SK-N-SH treated with all-trans-retinoic acid at 6 μM for 48 hours (cell line): ENCODE results near the gene CENPP.

ENCODE experiments used
- ATAC-seq: fragments of 200-7000 bp; cut with Tn5 transposase; 3 replicates; pipeline ENCODE4 v1.9.1; 2020; ENCODE audit warnings: mild to moderate bottlenecking, moderate library complexity
- ARNTL ChIP-seq: fragments of 450-650 bp; formaldehyde crosslinking; IDR thresholded peaks from 2 replicates; pipeline ENCODE4 v1.5.0; 2020; ENCODE audit warnings: low read depth, mild to moderate bottlenecking, moderate library complexity, borderline replicate concordance
- BACH2 ChIP-seq: fragments of 250-450 bp; sonication (Bioruptor Pico); IDR thresholded peaks from 2 replicates; pipeline ENCODE4 v1.9.0; 2021; ENCODE audit warnings: mild to moderate bottlenecking, borderline replicate concordance
- CSDC2 ChIP-seq: fragments of 250-450 bp; sonication (Bioruptor Pico); IDR thresholded peaks from 2 replicates; pipeline ENCODE4 v1.5.0; 2020; ENCODE audit warnings: mild to moderate bottlenecking, moderate library complexity
- ESRRG ChIP-seq: fragments of 250-450 bp; sonication (Bioruptor Pico); IDR thresholded peaks from 2 replicates; pipeline ENCODE4 v1.6.1; 2021; ENCODE audit warnings: mild to moderate bottlenecking
- GLIS3 ChIP-seq: fragments of 250-450 bp; sonication (Bioruptor Pico); IDR thresholded peaks from 2 replicates; pipeline ENCODE4 v1.5.0; 2020; ENCODE audit warnings: mild to moderate bottlenecking, moderate library complexity
- ISL1 ChIP-seq: fragments of 250-450 bp; sonication (Bioruptor Pico); IDR thresholded peaks from 2 replicates; pipeline ENCODE4 v2.1.2; 2022; ENCODE audit warnings: mild to moderate bottlenecking, moderate library complexity
- OSR1 ChIP-seq: fragments of 250-450 bp; sonication (Bioruptor Pico); IDR thresholded peaks from 2 replicates; pipeline ENCODE4 v1.8.0; 2022; ENCODE audit warnings: moderate library complexity, mild to moderate bottlenecking, inconsistent platforms
- PPARA ChIP-seq: fragments of 250-450 bp; sonication (Bioruptor Pico); IDR thresholded peaks from 2 replicates; pipeline ENCODE4 v1.5.0; 2020; ENCODE audit warnings: mild to moderate bottlenecking, borderline replicate concordance
- TCF4 ChIP-seq: fragments of 250-450 bp; sonication (Bioruptor Pico); IDR thresholded peaks from 2 replicates; pipeline ENCODE4 v1.8.0; 2021; ENCODE audit warnings: mild to moderate bottlenecking, moderate library complexity, borderline replicate concordance
- TOX ChIP-seq: fragments of 250-450 bp; sonication (Bioruptor Pico); IDR thresholded peaks from 2 replicates; pipeline ENCODE4 v1.8.0; 2021; ENCODE audit warnings: mild to moderate bottlenecking, moderate library complexity, borderline replicate concordance
- ZC3H10 ChIP-seq: fragments of 250-450 bp; sonication (Bioruptor Pico); IDR thresholded peaks from 2 replicates; pipeline ENCODE4 v1.5.1; 2021; ENCODE audit warnings: mild to moderate bottlenecking, moderate library complexity
- ZFP3 ChIP-seq: fragments of 250-450 bp; sonication (Bioruptor Pico); IDR thresholded peaks from 2 replicates; pipeline ENCODE4 v1.5.0; 2020; ENCODE audit warnings: mild to moderate bottlenecking, moderate library complexity
- ZFP30 ChIP-seq: fragments of 450-650 bp; formaldehyde crosslinking; IDR thresholded peaks from 2 replicates; pipeline ENCODE4 v1.5.0; 2022; ENCODE audit warnings: mild to moderate bottlenecking, moderate library complexity
- ZNF565 ChIP-seq: fragments of 450-650 bp; formaldehyde crosslinking; conservative IDR thresholded peaks from 2 replicates; pipeline ENCODE4 v1.5.0; 2020; ENCODE audit warnings: low read depth, mild to moderate bottlenecking, moderate library complexity
- ZNF8 ChIP-seq: fragments of 450-650 bp; formaldehyde crosslinking; IDR thresholded peaks from 2 replicates; pipeline ENCODE4 v1.5.0; 2020; ENCODE audit warnings: mild to moderate bottlenecking, moderate library complexity
- TF ChIP-seq, protein P1 (sequence below): fragments of 250-450 bp; sonication (Bioruptor Pico); IDR thresholded peaks from 2 replicates; pipeline ENCODE4 v1.8.0; 2020; ENCODE audit warnings: mild to moderate bottlenecking, moderate library complexity, borderline replicate concordance
- TF ChIP-seq, protein P2 (sequence below): fragments of 250-450 bp; sonication (Bioruptor Pico); IDR thresholded peaks from 2 replicates; pipeline ENCODE4 v1.5.0; 2020; ENCODE audit warnings: mild to moderate bottlenecking, moderate library complexity
- TF ChIP-seq, protein P3 (sequence below): fragments of 250-450 bp; sonication (Bioruptor Pico); IDR thresholded peaks from 2 replicates; pipeline ENCODE4 v1.8.0; 2021; ENCODE audit warnings: low read depth, mild to moderate bottlenecking, moderate library complexity, borderline replicate concordance
- TF ChIP-seq, protein P4 (sequence below): fragments of 250-450 bp; sonication (Bioruptor Pico); IDR thresholded peaks from 2 replicates; pipeline ENCODE4 v1.5.1; 2021; ENCODE audit warnings: mild to moderate bottlenecking, moderate library complexity

CENPP gene

DNA sequence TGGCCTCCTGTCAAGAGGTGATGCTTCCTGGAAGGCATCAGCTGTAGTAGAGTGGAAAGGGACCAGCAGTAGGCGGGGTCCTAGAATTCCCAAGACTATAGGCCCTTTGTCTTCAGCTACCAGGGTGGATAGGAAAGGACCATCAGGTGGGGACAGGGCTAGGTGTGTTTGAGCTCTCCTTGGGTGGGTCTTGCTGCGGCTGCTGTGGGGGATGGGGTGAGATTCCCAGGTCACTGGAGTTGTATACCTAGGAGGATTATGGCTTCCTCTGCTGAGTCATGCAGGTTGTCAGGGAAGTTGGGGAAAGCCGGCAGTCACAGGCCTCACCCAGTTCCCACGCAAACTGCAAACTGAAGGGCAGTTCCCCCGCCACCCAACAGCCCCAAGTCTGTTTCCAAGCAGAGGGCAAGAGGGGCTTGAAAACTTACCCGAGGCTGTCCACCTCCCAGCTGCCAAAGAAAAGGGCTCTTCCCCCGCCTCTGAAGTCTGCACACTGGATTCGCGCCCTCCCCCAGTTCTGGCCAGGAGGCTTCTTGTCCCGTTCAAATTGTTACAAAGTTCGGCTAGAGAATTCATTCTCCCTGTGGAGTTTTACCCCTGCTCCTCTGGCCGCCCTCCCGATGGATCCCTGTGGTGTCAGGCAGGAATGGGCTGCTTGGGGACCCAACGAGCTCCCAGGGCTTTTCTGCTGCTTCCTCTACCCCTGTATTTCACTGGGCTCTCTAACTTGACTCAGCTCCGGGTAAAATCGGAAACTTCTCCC, 233.0 kb downstream of the CENPP start:
- ATAC-seq: no peak
- TF ChIP-seq ZFP3: no peak
- TF ChIP-seq ZFP30 (CRISPR knock-in tag): no peak
- TF ChIP-seq ZNF8 (CRISPR knock-in tag): no peak
- TF ChIP-seq, protein P1, sequence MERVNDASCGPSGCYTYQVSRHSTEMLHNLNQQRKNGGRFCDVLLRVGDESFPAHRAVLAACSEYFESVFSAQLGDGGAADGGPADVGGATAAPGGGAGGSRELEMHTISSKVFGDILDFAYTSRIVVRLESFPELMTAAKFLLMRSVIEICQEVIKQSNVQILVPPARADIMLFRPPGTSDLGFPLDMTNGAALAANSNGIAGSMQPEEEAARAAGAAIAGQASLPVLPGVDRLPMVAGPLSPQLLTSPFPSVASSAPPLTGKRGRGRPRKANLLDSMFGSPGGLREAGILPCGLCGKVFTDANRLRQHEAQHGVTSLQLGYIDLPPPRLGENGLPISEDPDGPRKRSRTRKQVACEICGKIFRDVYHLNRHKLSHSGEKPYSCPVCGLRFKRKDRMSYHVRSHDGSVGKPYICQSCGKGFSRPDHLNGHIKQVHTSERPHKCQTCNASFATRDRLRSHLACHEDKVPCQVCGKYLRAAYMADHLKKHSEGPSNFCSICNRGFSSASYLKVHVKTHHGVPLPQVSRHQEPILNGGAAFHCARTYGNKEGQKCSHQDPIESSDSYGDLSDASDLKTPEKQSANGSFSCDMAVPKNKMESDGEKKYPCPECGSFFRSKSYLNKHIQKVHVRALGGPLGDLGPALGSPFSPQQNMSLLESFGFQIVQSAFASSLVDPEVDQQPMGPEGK: no peak
- TF ChIP-seq CSDC2 (CRISPR knock-in tag): no peak
- TF ChIP-seq ISL1: no peak
- no peak for TF ChIP-seq OSR1

DNA sequence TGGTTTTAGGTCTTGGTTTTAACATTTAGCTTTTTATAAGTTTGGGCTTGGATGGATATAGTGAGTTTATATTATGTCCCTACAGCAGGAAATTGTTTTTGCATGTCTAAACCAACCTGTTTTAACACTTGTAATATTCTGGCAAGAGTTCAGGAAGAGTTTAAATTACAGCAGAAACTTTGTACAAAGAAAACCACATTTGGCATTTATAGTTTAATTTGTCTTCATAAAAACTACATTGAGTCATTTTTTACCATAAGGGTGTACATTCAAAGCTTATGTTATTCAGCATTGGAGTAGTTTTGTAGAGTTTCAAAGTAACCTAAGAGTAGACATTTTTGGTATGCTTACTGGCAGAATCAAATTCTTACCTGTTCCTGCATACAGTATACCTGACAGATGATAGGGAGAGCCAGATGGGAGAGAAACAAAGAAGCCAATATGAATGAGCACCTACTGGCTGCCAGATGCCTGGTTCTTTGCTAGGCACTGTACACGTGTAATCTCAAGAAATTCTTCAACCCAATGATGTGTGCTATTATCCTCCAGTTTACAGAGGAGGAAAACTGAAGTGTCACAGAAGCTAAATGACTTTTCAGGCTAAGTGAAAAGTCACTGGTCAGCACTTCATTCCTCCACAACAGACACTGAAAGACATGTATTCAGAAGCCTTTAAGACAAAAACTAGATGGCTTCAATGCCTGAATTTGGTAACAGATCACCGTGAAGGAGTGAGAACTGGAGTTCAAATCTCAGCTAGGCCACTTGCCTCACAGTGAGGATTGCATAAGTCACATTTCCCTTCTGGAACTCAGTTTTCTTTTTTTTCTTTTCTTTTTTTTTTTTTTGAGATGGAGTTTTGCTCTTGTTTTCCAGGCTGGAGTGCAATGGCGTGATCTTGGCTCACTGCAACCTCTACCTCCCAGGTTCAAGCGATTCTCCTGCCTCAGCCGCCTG, 235.9 kb downstream of the CENPP start:
- no peak for TF ChIP-seq BACH2
- no peak for TF ChIP-seq ZFP30 (CRISPR knock-in tag)
- TF ChIP-seq ZNF565 (CRISPR knock-in tag): no peak
- TF ChIP-seq TCF4 (CRISPR knock-in tag): no peak
- TF ChIP-seq, protein P2, sequence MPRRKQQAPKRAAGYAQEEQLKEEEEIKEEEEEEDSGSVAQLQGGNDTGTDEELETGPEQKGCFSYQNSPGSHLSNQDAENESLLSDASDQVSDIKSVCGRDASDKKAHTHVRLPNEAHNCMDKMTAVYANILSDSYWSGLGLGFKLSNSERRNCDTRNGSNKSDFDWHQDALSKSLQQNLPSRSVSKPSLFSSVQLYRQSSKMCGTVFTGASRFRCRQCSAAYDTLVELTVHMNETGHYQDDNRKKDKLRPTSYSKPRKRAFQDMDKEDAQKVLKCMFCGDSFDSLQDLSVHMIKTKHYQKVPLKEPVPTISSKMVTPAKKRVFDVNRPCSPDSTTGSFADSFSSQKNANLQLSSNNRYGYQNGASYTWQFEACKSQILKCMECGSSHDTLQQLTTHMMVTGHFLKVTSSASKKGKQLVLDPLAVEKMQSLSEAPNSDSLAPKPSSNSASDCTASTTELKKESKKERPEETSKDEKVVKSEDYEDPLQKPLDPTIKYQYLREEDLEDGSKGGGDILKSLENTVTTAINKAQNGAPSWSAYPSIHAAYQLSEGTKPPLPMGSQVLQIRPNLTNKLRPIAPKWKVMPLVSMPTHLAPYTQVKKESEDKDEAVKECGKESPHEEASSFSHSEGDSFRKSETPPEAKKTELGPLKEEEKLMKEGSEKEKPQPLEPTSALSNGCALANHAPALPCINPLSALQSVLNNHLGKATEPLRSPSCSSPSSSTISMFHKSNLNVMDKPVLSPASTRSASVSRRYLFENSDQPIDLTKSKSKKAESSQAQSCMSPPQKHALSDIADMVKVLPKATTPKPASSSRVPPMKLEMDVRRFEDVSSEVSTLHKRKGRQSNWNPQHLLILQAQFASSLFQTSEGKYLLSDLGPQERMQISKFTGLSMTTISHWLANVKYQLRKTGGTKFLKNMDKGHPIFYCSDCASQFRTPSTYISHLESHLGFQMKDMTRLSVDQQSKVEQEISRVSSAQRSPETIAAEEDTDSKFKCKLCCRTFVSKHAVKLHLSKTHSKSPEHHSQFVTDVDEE (CRISPR knock-in tag): no peak
- ATAC-seq: peak; percentile 53

DNA sequence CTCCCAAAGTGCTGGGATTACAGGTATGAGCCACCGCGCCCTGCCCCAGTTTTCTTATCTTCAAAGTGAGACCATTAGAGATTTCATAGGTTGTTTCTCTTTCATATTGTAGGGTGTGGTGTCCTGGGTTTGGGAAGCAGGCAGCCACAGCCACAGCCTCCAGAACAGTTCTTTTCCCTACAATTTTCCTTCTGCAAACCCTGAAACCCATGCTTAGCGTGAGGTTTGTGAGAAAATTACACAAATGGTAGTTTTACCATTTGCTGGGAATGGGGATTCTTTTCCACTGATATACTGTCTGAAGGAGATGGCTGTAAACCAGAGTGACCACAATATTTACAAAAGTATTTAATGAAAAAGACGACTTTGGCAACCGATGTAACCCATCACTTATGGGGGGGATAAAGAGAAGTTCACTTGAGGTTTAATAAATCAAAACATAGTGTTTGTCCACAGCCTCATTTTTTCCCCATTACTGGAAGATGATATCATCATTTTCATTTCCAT, 236.8 kb downstream of the CENPP start:
- TF ChIP-seq ISL1 (peak; percentile 75), ARNTL (CRISPR knock-in tag) (no peak), ZC3H10 (CRISPR knock-in tag) (no peak), GLIS3 (CRISPR knock-in tag) (no peak), ESRRG (CRISPR knock-in tag) (no peak), ZNF565 (CRISPR knock-in tag) (no peak), TOX (CRISPR knock-in tag) (peak; percentile 35; the same call in 1 of the 2 replicates)
- TF ChIP-seq, all 23 proteins: peak for 2
- peak; percentile 52 for ATAC-seq

DNA sequence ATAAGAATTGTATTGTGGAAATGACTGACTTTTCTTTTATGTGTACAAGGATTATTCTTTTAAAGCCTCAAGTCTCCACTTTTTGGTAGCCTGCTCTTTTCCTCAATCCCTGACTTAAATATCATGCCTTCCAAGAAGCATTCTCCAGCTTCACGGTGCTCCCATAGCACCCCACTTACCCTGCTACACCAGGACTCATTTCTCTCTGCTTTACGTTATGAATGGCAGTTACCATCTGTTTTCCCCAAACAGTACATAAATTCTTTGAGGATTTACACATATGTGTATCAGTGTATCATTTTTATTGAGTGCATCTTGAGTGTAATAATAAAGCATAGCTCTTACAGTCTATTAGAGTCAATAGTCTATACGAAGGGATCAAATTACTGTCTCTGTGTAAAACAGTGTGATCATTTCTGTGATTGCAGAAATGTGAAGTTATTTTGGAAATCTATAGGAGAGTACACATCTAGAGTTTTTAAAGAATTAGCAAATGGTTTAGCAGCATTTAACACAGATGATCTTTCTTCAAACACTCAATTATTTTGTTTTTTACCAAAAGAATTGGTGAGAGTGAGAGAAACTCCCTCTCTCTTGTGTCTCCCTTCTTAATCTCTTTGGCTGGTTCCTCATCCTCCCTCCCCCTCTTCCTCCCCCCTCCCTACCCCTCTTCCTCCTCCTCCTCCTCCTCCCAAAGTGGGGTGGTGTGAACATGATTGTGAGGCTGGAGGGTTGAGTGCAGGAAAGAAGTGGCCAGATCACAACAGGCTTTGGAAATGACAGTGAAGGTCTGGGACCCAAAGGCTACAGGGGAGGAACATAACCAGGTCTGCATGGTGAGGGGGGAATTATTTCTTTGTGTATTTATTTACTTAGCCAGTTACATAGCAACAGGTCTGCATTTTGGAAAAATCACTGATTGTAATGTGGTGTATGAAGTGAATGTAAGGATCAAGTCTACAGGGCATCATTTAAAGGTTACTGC, 237.7 kb downstream of the CENPP start:
- ATAC-seq: peak; percentile 23; the same call in 2 of the 3 replicates
- TF ChIP-seq, protein P3, sequence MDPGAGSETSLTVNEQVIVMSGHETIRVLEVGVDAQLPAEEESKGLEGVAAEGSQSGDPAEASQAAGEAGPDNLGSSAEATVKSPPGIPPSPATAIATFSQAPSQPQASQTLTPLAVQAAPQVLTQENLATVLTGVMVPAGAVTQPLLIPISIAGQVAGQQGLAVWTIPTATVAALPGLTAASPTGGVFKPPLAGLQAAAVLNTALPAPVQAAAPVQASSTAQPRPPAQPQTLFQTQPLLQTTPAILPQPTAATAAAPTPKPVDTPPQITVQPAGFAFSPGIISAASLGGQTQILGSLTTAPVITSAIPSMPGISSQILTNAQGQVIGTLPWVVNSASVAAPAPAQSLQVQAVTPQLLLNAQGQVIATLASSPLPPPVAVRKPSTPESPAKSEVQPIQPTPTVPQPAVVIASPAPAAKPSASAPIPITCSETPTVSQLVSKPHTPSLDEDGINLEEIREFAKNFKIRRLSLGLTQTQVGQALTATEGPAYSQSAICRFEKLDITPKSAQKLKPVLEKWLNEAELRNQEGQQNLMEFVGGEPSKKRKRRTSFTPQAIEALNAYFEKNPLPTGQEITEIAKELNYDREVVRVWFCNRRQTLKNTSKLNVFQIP: no peak
- TF ChIP-seq GLIS3 (CRISPR knock-in tag): no peak
- TF ChIP-seq PPARA (CRISPR knock-in tag): no peak
- TF ChIP-seq ZFP30 (CRISPR knock-in tag): no peak
- TF ChIP-seq, protein P1: no peak
- TF ChIP-seq, protein P4, sequence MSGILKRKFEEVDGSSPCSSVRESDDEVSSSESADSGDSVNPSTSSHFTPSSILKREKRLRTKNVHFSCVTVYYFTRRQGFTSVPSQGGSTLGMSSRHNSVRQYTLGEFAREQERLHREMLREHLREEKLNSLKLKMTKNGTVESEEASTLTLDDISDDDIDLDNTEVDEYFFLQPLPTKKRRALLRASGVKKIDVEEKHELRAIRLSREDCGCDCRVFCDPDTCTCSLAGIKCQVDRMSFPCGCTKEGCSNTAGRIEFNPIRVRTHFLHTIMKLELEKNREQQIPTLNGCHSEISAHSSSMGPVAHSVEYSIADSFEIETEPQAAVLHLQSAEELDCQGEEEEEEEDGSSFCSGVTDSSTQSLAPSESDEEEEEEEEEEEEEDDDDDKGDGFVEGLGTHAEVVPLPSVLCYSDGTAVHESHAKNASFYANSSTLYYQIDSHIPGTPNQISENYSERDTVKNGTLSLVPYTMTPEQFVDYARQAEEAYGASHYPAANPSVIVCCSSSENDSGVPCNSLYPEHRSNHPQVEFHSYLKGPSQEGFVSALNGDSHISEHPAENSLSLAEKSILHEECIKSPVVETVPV: no peak
- TF ChIP-seq CSDC2 (CRISPR knock-in tag): no peak
